DND-41 (cell line): ENCODE measurements around the gene ZNF638.

Source experiments
- EZH2 ChIP-seq: IDR thresholded peaks from 3 replicates; pipeline ENCODE4 v1.6.1; 2012; ENCODE audit warnings: borderline replicate concordance, low read depth, mild to moderate bottlenecking, moderate library complexity, low read length, inconsistent platforms; ENCODE audit not compliant: severe bottlenecking
- TF ChIP-seq, protein P1 (sequence below): IDR thresholded peaks from 2 replicates; pipeline ENCODE4 v1.5.1; 2012; ENCODE audit warnings: borderline replicate concordance, low read length, moderate library complexity, mild to moderate bottlenecking; ENCODE audit not compliant: poor library complexity, severe bottlenecking; ENCODE audit errors: extremely low read depth

DNA sequence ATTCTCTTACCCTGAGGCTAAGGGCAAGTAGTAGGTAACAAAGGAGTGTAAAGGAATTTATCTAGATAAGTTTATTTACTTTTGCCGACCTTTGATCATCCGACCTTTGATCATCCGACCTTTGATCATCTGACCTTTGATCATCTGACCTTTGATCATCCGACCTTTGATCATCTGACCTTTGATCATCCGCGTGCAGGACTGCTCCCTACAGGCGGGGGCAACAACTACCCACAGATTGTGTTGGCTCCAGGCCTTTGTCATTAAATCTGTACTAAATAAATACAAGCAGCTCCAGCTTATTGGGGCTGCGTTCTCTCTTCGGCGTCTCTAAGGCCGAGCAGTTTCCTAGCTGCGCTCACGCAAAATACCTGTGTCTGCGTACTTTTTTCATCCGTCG lies 56.6 kb downstream of the ZNF638 start:
- TF ChIP-seq, protein P1, sequence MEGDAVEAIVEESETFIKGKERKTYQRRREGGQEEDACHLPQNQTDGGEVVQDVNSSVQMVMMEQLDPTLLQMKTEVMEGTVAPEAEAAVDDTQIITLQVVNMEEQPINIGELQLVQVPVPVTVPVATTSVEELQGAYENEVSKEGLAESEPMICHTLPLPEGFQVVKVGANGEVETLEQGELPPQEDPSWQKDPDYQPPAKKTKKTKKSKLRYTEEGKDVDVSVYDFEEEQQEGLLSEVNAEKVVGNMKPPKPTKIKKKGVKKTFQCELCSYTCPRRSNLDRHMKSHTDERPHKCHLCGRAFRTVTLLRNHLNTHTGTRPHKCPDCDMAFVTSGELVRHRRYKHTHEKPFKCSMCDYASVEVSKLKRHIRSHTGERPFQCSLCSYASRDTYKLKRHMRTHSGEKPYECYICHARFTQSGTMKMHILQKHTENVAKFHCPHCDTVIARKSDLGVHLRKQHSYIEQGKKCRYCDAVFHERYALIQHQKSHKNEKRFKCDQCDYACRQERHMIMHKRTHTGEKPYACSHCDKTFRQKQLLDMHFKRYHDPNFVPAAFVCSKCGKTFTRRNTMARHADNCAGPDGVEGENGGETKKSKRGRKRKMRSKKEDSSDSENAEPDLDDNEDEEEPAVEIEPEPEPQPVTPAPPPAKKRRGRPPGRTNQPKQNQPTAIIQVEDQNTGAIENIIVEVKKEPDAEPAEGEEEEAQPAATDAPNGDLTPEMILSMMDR: no peak
- no peak for TF ChIP-seq EZH2
